WI38 (cell line): ENCODE results near the gene WNT9B.

Source experiments
- H3K4me3 ChIP-seq: 2 replicates; pipeline ENCODE4 v1.5.1; 2011; ENCODE audit warnings: low read depth, mild to moderate bottlenecking, control low read depth, low read length
- CTCF ChIP-seq: IDR thresholded peaks from 2 replicates; pipeline ENCODE4 v1.5.1; 2012; ENCODE audit warnings: low read depth, mild to moderate bottlenecking, control low read depth, low read length

The WNT9B gene

GRCh38 chr17:46848534-46848933 is 2.8 kb upstream of the WNT9B start:
- H3K4me3 ChIP-seq, result no peak overlapping the region
- no peak for TF ChIP-seq CTCF

GRCh38 chr17:46850688-46851028 is 725 bp upstream of the WNT9B start:
- no peak for TF ChIP-seq CTCF
- H3K4me3 ChIP-seq, result no peak overlapping the region

GRCh38 chr17:46853896-46854444 is 2.6 kb downstream of the WNT9B start:
- H3K4me3 ChIP-seq, result no peak overlapping the region
- no peak for TF ChIP-seq CTCF

- TF ChIP-seq CTCF, result no peak
- no peak overlapping the region for H3K4me3 ChIP-seq
These were observed 3.1 kb downstream of the WNT9B start for GRCh38 chr17:46854515-46854914.

- TF ChIP-seq CTCF, result no peak
These were observed 3.6 kb downstream of the WNT9B start for GRCh38 chr17:46854948-46855347.

GRCh38 chr17:46857600-46857999 is 6.2 kb downstream of the WNT9B start:
- no peak for TF ChIP-seq CTCF

More at GRCh38 chr17:46854948-46855347, 3.6 kb downstream of the WNT9B start:
- no peak overlapping the region for H3K4me3 ChIP-seq

GRCh38 chr17:46859996-46860395 is 8.6 kb downstream of the WNT9B start:
- no peak overlapping the region for H3K4me3 ChIP-seq
- TF ChIP-seq CTCF, result no peak

More at GRCh38 chr17:46857600-46857999, 6.2 kb downstream of the WNT9B start:
- H3K4me3 ChIP-seq, result no peak overlapping the region
